ENCODE data around the gene PITPNM3.

- TF ChIP-seq CTCF (IDR thresholded peaks at IDR 0.05) (no peak), POLR2A (IDR thresholded peaks at IDR 0.05) (no peak)
Measured at GRCh38 chr17:6536566-6537065, 19.7 kb downstream of the PITPNM3 start.
